Measurements from ENCODE around the gene CAGE1.

- TF ChIP-seq POLR2A (IDR thresholded peaks at IDR 0.05): no peak
- TF ChIP-seq CTCF (IDR thresholded peaks at IDR 0.05): no peak
- TF ChIP-seq POLR2AphosphoS5 (IDR thresholded peaks at IDR 0.05): no peak
Observed at GRCh38 chr6:7285416-7285815, 104.1 kb downstream of the CAGE1 start.
